Activated T-cell treated with anti-CD3 and anti-CD28 coated beads, Interleukin-2, amount 50 U/mL, for 72 hours (primary cell): Measurements from ENCODE around the gene TRIM71. TPM values are rescaled to one million over a fixed set of nuclear protein-coding genes. Genes with fewer than 3 reads are reported as not detected.
"Not testable (repeated sequence)": the region's sequence is repeated elsewhere in the genome, so short reads cannot be mapped to it uniquely, and the experiment has no call there.

Experiments used
- ATAC-seq, 2 donors: fragments of 150-1000 bp; cut with Tn5 transposase; replicated peaks in 1 of 2; 2 replicates each; pipeline ENCODE4 v1.10.0; 2021; ENCODE audit warnings: moderate library complexity in 2 of 2, mild to moderate bottlenecking in 1 of 2
- DNase-seq, 2 donors: peaks; one replicate each; pipeline ENCODE4 v3.0.0; 2021 to 2022; ENCODE audit warnings: mixed read lengths in 1 of 2
- H3K27ac Mint-ChIP-seq: one replicate; pipeline ENCODE4 v1.8.0; 2022; ENCODE audit warnings: mild to moderate bottlenecking, moderate library complexity, mixed read lengths
- H3K27me3 Mint-ChIP-seq: one replicate; pipeline ENCODE4 v1.8.0; 2022; ENCODE audit warnings: low read depth, mixed read lengths
- H3K36me3 Mint-ChIP-seq, 2 donors: one replicate each; pipeline ENCODE4 v1.8.0; 2022; ENCODE audit warnings: mixed read lengths in 2 of 2, mild to moderate bottlenecking in 1 of 2; ENCODE audit not compliant: insufficient read depth in 2 of 2
- H3K4me1 Mint-ChIP-seq: one replicate; pipeline ENCODE4 v1.8.0; 2022; ENCODE audit warnings: low read depth, mixed read lengths
- H3K4me3 Mint-ChIP-seq, 2 donors: one replicate each; pipeline ENCODE4 v1.8.0; 2022; ENCODE audit warnings: mild to moderate bottlenecking in 2 of 2, mixed read lengths in 2 of 2, moderate library complexity in 2 of 2
- H3K9me3 Mint-ChIP-seq, 2 donors: one replicate each; pipeline ENCODE4 v1.8.0; 2022; ENCODE audit warnings: mixed read lengths in 2 of 2
- total RNA-seq, 2 donors: library from RNA; stranded (reverse); gene quantifications; one replicate each; pipeline ENCODE4 v1.2.3, GENCODE V29; 2022

TRIM71 gene
- total RNA-seq, 2 donors from 2014 or later = 0.02 to 0.07 TPM

DNA sequence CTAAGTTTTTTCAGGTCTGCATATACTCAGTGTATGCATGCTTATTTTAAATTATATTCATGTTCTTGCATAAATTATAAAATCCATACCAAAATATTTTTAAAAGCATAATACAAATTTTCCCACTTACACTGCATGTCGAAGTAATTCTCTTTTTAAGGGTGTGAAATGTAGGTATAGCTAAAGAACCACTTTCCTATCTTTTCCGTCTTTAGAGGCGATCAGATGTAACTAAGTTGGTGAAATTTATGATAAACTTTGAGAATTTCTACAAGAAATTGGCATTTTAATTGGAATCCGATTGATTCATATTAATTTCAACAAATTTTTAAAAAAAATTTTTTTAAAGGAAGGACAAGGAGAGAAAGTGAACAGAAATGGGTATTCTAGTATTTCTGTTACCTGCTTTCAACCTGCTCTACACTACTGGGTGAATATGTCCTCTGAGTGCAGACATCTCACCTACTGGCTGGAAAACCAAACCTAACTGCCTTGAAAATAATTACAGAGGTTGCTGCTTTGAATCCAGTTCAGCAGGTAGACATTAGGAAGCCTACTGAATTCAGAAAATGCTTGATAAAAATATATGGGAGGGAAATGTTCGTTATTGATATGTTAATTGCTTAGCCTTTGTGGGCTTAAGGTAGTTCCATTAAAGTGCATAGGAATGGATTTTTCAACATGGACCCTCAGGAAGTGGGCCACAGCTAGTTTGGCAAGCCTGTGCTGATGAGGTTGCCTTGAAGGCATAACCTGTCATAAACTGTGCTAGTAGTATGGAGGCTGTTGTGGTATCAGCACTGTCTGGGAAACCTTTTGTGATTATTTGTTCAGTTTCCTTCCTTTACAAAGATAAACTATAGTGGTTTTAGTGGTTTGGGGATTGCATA, 5.1 kb downstream of the TRIM71 start:
- Mint-ChIP-seq H3K27me3 (peaks cover 23% of the 10 kb centered on the region), H3K36me3 (peaks cover 0 to 4% of the 10 kb centered on the region in 2 donors), H3K27ac (no peak overlapping the region), H3K4me1 (peaks cover 6% of the 10 kb centered on the region), H3K4me3 (no peak overlapping the region), H3K9me3 (no peaks in the 10 kb centered on the region)
- ATAC-seq (no peak), DNase-seq (no peak)

DNA sequence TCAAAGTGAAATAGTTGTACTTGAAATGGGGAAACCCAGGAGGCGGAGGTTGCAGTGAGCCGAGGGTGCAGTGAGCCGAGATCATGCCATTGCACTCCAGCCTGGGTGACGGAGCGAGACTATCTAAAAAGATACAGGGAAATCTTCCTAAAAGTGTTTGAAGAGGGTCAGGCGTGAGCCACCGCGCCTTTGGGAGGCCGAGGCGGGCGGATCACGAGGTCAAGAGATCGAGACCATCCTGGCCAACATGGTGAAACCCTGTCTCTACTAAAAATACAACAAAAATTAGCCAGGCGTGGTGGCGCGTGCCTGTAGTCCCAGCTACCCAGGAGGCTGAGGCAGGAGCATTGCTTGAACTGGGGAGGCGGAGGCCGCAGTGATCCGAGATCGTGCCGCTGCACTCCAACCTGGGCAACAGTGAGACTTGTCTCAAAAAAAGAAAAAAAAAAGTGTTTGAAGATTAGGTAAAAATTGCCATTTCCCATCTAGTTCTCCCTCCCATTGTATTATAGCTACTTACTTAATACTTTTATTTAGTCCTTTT, 5.9 kb downstream of the TRIM71 start:
- peaks cover 22% of the 10 kb centered on the region for H3K27me3 Mint-ChIP-seq
- not testable (repeated sequence) for H3K36me3 Mint-ChIP-seq, DNase-seq, H3K4me3 Mint-ChIP-seq, H3K4me1 Mint-ChIP-seq, ATAC-seq, H3K9me3 Mint-ChIP-seq, H3K27ac Mint-ChIP-seq

DNA sequence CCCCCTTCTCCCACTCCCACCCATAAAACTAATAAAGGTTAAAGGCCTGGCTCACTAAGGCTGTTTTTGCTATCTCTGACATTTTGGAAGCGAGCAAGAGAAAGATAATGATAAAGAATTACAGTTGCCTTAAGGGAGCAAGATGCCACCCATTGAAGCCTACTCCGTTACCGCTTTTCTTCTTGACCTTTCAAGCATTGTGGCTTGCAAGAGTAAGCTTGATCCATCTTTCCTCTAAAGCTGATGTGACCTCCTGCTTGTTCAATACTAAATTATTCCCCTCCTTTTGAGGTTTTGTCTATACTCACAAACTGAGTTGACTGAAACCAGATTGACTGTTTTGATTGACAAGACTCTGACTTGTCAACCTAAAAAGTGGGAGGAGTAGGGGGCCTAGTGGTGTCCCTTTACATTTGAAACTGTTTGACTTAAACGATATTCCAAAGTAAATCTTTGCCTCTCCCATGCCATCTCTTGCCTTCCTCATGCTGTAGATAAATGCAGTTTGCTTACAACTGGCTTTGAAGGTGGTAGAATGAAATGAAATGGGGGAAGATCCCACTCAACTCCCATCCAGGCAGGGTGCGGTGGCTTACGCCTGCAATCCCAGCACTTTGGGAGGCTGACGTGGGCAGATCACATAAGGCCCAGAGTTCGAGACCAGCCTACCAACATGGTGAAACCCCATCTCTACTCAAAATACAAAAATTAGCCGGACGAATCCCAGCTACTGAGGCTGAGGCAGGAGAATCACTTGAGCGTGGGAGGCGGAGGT, 8.0 kb downstream of the TRIM71 start:
- H3K9me3 Mint-ChIP-seq = no peaks in the 10 kb centered on the region
- H3K36me3 Mint-ChIP-seq = no peaks in the 10 kb centered on the region
- H3K4me3 Mint-ChIP-seq = no peak overlapping the region
- no peak overlapping the region for H3K27ac Mint-ChIP-seq
- no peaks in the 10 kb centered on the region for H3K4me1 Mint-ChIP-seq
- peaks cover 13% of the 10 kb centered on the region for H3K27me3 Mint-ChIP-seq
- ATAC-seq (no peak), DNase-seq (no peak)

DNA sequence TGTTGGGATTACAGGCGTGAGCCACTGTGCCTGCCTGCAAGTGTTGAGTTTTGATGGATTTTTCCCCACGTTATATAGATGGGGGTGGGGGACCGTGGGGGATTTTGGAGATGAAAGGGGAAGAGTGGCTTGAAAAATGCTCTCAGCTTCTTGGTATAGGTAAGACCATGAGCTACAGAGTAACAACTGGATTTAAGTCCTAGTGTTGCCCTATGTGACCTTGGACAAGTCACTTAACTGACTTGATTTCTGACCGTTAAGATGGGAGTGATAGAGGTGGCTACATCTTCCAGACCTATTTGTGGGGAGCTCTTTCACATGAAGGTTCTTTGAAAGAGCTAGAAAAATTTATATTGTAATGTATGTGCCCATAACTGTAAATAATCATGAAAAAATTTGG, 13.3 kb downstream of the TRIM71 start:
- peaks cover 32% of the 10 kb centered on the region for H3K27me3 Mint-ChIP-seq
- no peaks in the 10 kb centered on the region for H3K36me3 Mint-ChIP-seq
- DNase-seq (no peak), ATAC-seq (no peak)
- H3K4me1 Mint-ChIP-seq = no peaks in the 10 kb centered on the region
- H3K9me3 Mint-ChIP-seq = no peaks in the 10 kb centered on the region
- no peak overlapping the region for H3K4me3 Mint-ChIP-seq
- no peak overlapping the region for H3K27ac Mint-ChIP-seq

DNA sequence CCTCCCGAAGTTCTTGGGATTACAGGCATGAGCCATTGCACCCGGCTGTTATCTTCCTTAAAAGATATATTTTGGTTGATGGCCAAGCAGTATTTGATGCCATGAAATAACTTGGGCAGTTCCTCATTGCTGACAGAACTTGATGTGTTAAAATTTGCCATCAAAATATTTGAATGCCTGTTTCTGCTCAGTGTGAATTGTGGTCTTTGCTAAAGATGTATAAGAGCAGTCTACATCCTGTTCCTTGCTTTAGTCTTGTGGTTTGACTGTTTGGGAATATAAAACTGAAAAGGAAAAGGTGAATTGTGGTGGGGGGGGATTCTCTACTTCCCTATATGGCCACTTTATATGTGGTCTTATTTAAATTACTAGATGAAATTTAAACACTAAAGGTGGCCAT, 14.0 kb downstream of the TRIM71 start:
- no peak overlapping the region for H3K27ac Mint-ChIP-seq
- DNase-seq (no peak), ATAC-seq (no peak)
- H3K36me3 Mint-ChIP-seq = no peaks in the 10 kb centered on the region
- H3K4me1 Mint-ChIP-seq = no peaks in the 10 kb centered on the region
- no peak overlapping the region for H3K4me3 Mint-ChIP-seq
- no peaks in the 10 kb centered on the region for H3K9me3 Mint-ChIP-seq
- H3K27me3 Mint-ChIP-seq = peaks cover 38% of the 10 kb centered on the region

DNA sequence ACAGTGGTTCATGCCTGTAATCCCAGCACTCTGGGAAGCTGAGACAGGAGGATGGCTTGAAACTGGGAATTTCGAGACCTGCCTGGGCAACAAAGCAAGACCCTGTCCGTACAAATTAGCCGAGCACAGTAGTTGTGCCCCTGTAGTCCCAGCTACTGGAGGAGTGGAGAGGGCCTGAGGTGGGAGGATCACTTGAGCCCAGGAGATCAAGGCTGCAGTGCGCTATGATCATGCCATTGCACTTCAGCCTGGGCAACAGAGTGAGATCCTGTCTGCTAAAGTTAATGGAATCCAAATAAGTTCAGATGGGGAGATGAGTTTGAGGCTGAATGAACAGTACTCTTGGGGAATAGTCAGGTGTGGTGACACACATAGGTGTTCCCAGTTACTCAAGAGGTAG, 14.4 kb downstream of the TRIM71 start:
- Mint-ChIP-seq H3K4me1 (no peaks in the 10 kb centered on the region), H3K36me3 (no peaks in the 10 kb centered on the region), H3K27me3 (peaks cover 38% of the 10 kb centered on the region), H3K4me3 (no peak overlapping the region), H3K9me3 (no peaks in the 10 kb centered on the region), H3K27ac (no peak overlapping the region)
- no peak for DNase-seq
- ATAC-seq = no peak

DNA sequence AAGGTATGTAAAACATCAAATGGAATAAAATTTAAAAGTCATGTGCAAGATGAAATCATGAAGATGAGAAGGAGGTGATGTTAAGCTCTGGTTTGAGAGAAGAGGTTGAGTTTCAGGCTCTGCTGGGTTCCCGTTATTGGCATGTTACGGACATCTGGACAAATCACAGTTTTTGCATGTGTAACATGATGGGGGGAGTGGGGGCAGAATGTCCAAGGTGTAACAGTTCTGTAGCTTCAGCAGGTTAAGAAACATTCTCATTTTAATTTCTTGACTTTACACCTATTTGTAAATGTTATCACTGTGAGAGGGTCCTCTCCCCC, 17.2 kb downstream of the TRIM71 start:
- H3K27me3 Mint-ChIP-seq = peaks cover 38% of the 10 kb centered on the region
- DNase-seq = no peak
- ATAC-seq = no peak
- no peaks in the 10 kb centered on the region for H3K36me3 Mint-ChIP-seq
- no peak overlapping the region for H3K4me3 Mint-ChIP-seq
- no peak overlapping the region for H3K27ac Mint-ChIP-seq
- H3K4me1 Mint-ChIP-seq = no peaks in the 10 kb centered on the region
- H3K9me3 Mint-ChIP-seq = no peaks in the 10 kb centered on the region

DNA sequence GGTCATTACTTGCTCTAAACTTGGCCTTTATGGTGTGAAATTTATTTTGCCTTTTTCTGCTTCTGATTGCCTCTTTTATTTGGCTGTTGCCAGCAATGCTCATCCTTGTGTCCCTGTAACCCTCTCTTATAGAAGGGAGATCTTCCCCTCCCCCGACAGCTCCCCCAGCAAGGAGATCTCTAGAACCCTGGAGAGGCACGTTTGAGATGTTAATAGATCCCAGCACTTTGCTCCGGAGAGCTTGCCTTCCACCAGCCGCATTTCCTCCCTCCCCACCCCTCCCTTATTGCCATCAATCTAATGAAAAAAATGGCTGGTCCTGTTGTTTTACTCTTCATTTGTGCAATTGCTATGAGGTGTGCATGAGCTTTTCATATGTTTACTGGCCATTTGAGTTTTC, 18.2 kb downstream of the TRIM71 start:
- Mint-ChIP-seq H3K4me1 (no peaks in the 10 kb centered on the region), H3K27ac (no peak overlapping the region), H3K9me3 (no peaks in the 10 kb centered on the region), H3K36me3 (no peaks in the 10 kb centered on the region), H3K4me3 (no peak overlapping the region), H3K27me3 (peaks cover 29% of the 10 kb centered on the region)
- ATAC-seq = no peak
- no peak for DNase-seq

DNA sequence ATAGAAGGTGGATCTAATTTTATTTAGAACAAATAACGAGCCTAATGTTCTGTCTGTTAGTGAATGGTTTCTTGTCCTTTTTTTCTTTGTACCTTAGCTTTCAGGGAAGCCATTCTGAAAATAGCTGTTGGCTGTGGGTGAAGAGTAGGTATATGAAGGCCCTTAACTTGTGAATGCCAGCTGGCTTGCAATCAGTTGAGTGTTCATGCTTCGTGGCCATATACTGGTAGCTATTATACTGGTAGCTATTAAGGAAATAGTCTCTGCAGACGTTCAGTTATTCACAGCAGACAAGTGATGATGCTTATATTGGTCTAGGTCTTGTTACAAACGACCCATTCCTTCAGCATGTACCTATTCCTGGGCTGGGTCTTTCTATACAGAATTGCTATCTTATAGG, 18.8 kb downstream of the TRIM71 start:
- ATAC-seq (no peak), DNase-seq (no peak)
- Mint-ChIP-seq H3K4me3 (no peak overlapping the region), H3K9me3 (no peaks in the 10 kb centered on the region), H3K36me3 (no peaks in the 10 kb centered on the region), H3K27ac (no peak overlapping the region), H3K27me3 (peaks cover 29% of the 10 kb centered on the region), H3K4me1 (no peaks in the 10 kb centered on the region)

DNA sequence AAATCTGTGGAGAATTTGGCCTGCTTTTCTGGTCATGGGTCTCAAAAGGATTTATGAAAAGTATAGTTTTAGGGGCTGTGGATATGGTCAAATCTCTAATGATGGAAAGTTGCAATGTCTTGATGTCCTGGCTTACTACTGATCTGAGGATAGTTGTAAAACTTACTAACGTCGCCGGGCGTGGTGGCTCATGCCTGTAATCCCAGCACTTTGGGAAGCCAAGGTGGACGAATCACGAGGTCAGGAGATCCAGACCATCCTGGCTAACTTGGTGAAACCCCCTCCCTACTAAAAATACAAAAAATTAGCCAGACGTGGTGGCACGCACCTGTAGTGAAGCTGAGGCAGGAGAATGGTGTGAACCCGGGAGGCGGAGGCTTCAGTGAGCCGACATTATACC, 19.6 kb downstream of the TRIM71 start:
- Mint-ChIP-seq H3K9me3 (no peaks in the 10 kb centered on the region), H3K4me3 (no peak overlapping the region), H3K27me3 (peaks cover 23% of the 10 kb centered on the region), H3K27ac (no peak overlapping the region), H3K4me1 (peaks cover 6% of the 10 kb centered on the region), H3K36me3 (no peaks in the 10 kb centered on the region)
- DNase-seq = no peak
- ATAC-seq = no peak

DNA sequence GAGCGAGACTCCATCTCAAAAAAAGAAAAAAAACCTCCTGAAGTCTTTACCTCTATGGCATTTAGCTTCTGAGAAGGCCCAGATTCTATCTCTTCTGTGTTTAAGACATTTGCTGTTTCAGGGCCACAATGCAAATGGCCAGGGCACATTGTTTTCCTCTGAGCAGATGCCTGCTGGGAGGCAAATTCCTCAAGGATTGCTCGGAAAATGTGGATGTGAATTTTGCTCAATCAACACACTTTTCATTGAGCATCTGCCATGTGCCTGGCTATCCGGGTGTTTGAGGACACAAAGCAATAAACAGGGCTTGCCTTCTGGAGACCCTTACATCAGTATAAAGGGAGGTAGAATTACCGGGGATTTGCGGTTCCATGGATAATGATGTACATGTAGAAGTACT, 20.0 kb downstream of the TRIM71 start:
- Mint-ChIP-seq H3K36me3 (no peaks in the 10 kb centered on the region), H3K27ac (no peak overlapping the region), H3K4me1 (peaks cover 10% of the 10 kb centered on the region), H3K9me3 (no peaks in the 10 kb centered on the region), H3K27me3 (peaks cover 22% of the 10 kb centered on the region), H3K4me3 (no peak overlapping the region)
- DNase-seq (no peak), ATAC-seq (no peak)

DNA sequence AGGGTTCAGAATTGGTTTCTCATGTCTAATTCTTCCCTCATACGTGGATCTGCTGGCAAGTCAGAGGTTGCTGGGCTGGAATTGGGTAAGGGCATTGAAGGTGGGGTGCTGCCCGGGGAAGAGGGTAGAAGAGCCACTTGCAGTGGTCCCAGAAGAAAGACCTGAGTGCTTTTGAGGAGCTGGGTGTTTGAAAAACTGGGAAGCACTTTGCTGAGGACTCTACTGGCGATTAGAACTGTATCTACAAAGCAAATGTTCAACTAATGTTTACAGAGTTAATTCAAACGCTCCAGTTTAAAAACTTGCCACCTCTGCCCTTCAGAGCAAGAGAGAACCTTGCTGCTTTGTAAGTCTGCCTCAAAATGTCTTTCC, 21.9 kb downstream of the TRIM71 start:
- no peak overlapping the region for H3K27ac Mint-ChIP-seq
- ATAC-seq (no peak), DNase-seq (no peak)
- H3K9me3 Mint-ChIP-seq = no peaks in the 10 kb centered on the region
- no peaks in the 10 kb centered on the region for H3K36me3 Mint-ChIP-seq
- H3K27me3 Mint-ChIP-seq = peaks cover 16% of the 10 kb centered on the region
- H3K4me1 Mint-ChIP-seq = peaks cover 13% of the 10 kb centered on the region
- no peak overlapping the region for H3K4me3 Mint-ChIP-seq

DNA sequence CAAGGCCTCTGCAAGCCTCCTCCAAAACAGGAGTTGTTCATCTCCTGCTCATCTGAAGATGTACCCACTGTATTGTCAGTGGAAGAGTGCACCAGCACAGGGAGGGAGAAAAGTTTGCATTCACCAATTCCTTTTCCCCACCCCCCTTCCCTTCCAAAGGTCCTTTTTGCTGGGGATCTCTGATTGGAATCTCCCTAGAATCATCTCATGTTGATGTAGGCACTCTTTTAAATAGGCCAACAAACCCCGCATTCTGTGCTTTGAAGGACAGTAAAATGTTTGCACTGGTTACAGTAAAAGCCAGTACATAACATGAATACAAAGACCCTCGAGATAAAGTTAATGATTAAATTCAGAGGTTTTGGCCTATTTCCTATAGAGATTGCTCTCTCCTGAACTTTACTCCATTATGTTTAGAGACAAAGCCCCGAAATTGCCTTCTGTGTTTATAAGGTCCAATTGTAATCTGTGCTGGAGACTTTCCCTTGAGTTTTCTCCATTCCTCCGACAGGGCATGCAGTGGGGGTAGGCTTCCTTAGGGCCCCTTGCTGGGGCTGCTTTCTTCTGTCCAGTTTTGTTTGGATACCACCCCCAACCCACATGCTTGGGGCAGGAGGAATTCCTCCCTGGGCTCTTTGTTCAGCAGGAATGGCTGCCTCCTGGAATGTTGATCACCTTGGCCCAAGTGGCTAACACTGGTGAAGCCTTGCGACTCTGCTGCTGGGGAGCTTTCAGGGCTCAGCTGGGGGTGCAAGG, 22.5 kb downstream of the TRIM71 start:
- Mint-ChIP-seq H3K9me3 (no peaks in the 10 kb centered on the region), H3K4me3 (no peak overlapping the region), H3K27me3 (peaks cover 10% of the 10 kb centered on the region), H3K36me3 (no peaks in the 10 kb centered on the region), H3K4me1 (peaks cover 13% of the 10 kb centered on the region), H3K27ac (no peak overlapping the region)
- no peak for DNase-seq
- no peak for ATAC-seq
